ENCODE results near the gene GGT6.
"Not testable (repeated sequence)": the region's sequence is repeated elsewhere in the genome, so short reads cannot be mapped to it uniquely, and the experiment has no call there.

The GGT6 gene

GRCh38 chr17:4592240-4593005, 32.0 kb upstream of the GGT6 start:
- DNase-seq (ENCODE audit: low read depth in 3 of 3, low spot score in 1 of 3), result no peak

GRCh38 chr17:4591529-4591928, 31.2 kb upstream of the GGT6 start:
- DNase-seq (ENCODE audit: low read depth in 3 of 3, low spot score in 1 of 3), result no peak

GRCh38 chr17:4590981-4591453, 30.6 kb upstream of the GGT6 start:
- no peak for DNase-seq (ENCODE audit: low read depth in 3 of 3, low spot score in 1 of 3)

- not testable (repeated sequence) for DNase-seq (ENCODE audit: low read depth in 3 of 3, low spot score in 1 of 3)
Measured at GRCh38 chr17:4590042-4590441, 29.7 kb upstream of the GGT6 start.

GRCh38 chr17:4588898-4589625, 28.7 kb upstream of the GGT6 start:
- DNase-seq (ENCODE audit: low read depth in 3 of 3, low spot score in 1 of 3), result no peak

GRCh38 chr17:4588391-4588790, 28.0 kb upstream of the GGT6 start:
- no peak for DNase-seq (ENCODE audit: low read depth in 3 of 3, low spot score in 1 of 3)

- no peak for DNase-seq (ENCODE audit: low read depth in 3 of 3, low spot score in 1 of 3)
Measured at GRCh38 chr17:4587803-4588202, 27.4 kb upstream of the GGT6 start.

GRCh38 chr17:4587195-4587594, 26.8 kb upstream of the GGT6 start:
- DNase-seq (ENCODE audit: low read depth in 3 of 3, low spot score in 1 of 3), result no peak

GRCh38 chr17:4586043-4586442, 25.7 kb upstream of the GGT6 start:
- DNase-seq (ENCODE audit: low read depth in 3 of 3, low spot score in 1 of 3), result no peak

GRCh38 chr17:4585638-4585994, 25.2 kb upstream of the GGT6 start:
- no peak for DNase-seq (ENCODE audit: low read depth in 3 of 3, low spot score in 1 of 3)

GRCh38 chr17:4584917-4585637, 24.7 kb upstream of the GGT6 start:
- DNase-seq (ENCODE audit: low read depth in 3 of 3, low spot score in 1 of 3), result no peak

- DNase-seq (ENCODE audit: low read depth in 3 of 3, low spot score in 1 of 3), result peak in 1 of 3 donors; percentile 10
Measured at GRCh38 chr17:4584101-4584916, 23.9 kb upstream of the GGT6 start, which contains the start of gene SMTNL2. Gene SMTNL2, plus strand, starts transcription at chr17:4584529. Its CDS starts 77 bp downstream, at chr17:4584606.

- DNase-seq (ENCODE audit: low read depth in 3 of 3, low spot score in 1 of 3), result no peak
Measured at GRCh38 chr17:4583782-4584100, 23.4 kb upstream of the GGT6 start.

- DNase-seq (ENCODE audit: low read depth in 3 of 3, low spot score in 1 of 3), result no peak
Measured at GRCh38 chr17:4583206-4583605, 22.8 kb upstream of the GGT6 start.

- no peak for DNase-seq (ENCODE audit: low read depth in 3 of 3, low spot score in 1 of 3)
Measured at GRCh38 chr17:4582691-4583090, 22.3 kb upstream of the GGT6 start.

GRCh38 chr17:4582101-4582501, 21.7 kb upstream of the GGT6 start:
- DNase-seq (ENCODE audit: low read depth in 3 of 3, low spot score in 1 of 3), result no peak

GRCh38 chr17:4580291-4580690, 19.9 kb upstream of the GGT6 start:
- no peak for DNase-seq (ENCODE audit: low read depth in 3 of 3, low spot score in 1 of 3)

- DNase-seq (ENCODE audit: low read depth in 3 of 3, low spot score in 1 of 3), result no peak
Measured at GRCh38 chr17:4579678-4580077, 19.3 kb upstream of the GGT6 start.

GRCh38 chr17:4578349-4578748, 18.0 kb upstream of the GGT6 start:
- DNase-seq (ENCODE audit: low read depth in 3 of 3, low spot score in 1 of 3), result not testable (repeated sequence)

GRCh38 chr17:4577386-4577993, 17.1 kb upstream of the GGT6 start:
- DNase-seq (ENCODE audit: low read depth in 3 of 3, low spot score in 1 of 3), result no peak

Measured in stimulated activated CD4-positive, alpha-beta T cell treated with anti-CD3 and anti-CD28 coated beads, TNF-alpha, amount 100 ng/mL, for 1 hour (primary cell).